ENCODE measurements around the gene YPEL4. TPM values are rescaled to one million over a fixed set of nuclear protein-coding genes. Genes with fewer than 3 reads are reported as not detected.

YPEL4 gene
- total RNA-seq, 4 donors from 2014 or later, result 0.31 to 0.68 (median 0.49) TPM

GRCh38 chr11:57646799-57647303 lies 2.9 kb downstream of the YPEL4 start:
- TF ChIP-seq CTCF (IDR thresholded peaks at IDR 0.05 in 4 of 5, conservative IDR thresholded peaks at IDR 0.05 in 1 of 5) (no peak), POLR2A (IDR thresholded peaks at IDR 0.05) (no peak)
- Histone ChIP-seq H3K4me1 (peaks cover 17 to 18% of the 10 kb centered on the region in 2 donors), H3K27ac (peak overlapping the region in 2 of 4 donors; percentile 29 to 35), H3K36me3 (no peaks in the 10 kb centered on the region), H3K27me3 (peaks cover 42 to 55% (median 47%) of the 10 kb centered on the region in 3 donors), H3K9me3 (no peaks in the 10 kb centered on the region), H3K4me3 (no peak overlapping the region)
- intact Hi-C loops (cut with DNase I; ENCODE audit: low total_unique reads), result no loop called here
- in situ Hi-C loops (cut with MboI; ENCODE audit: low sequenced_read_pairs in 4 of 4), result loop anchor here (10.0 to 25.0 kb wide), 4 partner anchors 185 to 310 kb away; partner anchors contain the start of genes P2RX3 (in 1 of the 4), RTN4RL2 (in 1 of the 4) and SSRP1 (in 1 of the 4)
- ATAC-seq (no peak), DNase-seq (no peak)

- H3K4me3 ChIP-seq, result no peak overlapping the region
- intact Hi-C loops (cut with DNase I; ENCODE audit: low total_unique reads), result no loop called here
- ATAC-seq (no peak), DNase-seq (no peak)
- H3K27ac ChIP-seq, result peak overlapping the region in 3 of 4 donors; percentile 29 to 56 (median 35)
- H3K27me3 ChIP-seq, result peaks cover 42 to 55% (median 47%) of the 10 kb centered on the region in 3 donors
- TF ChIP-seq CTCF (IDR thresholded peaks at IDR 0.05 in 4 of 5, conservative IDR thresholded peaks at IDR 0.05 in 1 of 5) (no peak), POLR2A (IDR thresholded peaks at IDR 0.05) (no peak)
- no peaks in the 10 kb centered on the region for H3K9me3 ChIP-seq
- no peaks in the 10 kb centered on the region for H3K36me3 ChIP-seq
- in situ Hi-C loops (cut with MboI; ENCODE audit: low sequenced_read_pairs in 4 of 4), result loop anchor here (10.0 to 25.0 kb wide), 4 partner anchors 184 to 309 kb away; partner anchors contain the start of genes P2RX3 (in 1 of the 4), RTN4RL2 (in 1 of the 4) and SSRP1 (in 1 of the 4)
- H3K4me1 ChIP-seq, result peaks cover 17 to 18% of the 10 kb centered on the region in 2 donors
These were observed 3.4 kb downstream of the YPEL4 start for GRCh38 chr11:57646194-57646798.

GRCh38 chr11:57645689-57646085 lies 4.0 kb downstream of the YPEL4 start:
- peaks cover 17 to 23% of the 10 kb centered on the region in 2 donors for H3K4me1 ChIP-seq
- no peak for TF ChIP-seq CTCF (IDR thresholded peaks at IDR 0.05 in 4 of 5, conservative IDR thresholded peaks at IDR 0.05 in 1 of 5)
- TF ChIP-seq POLR2A (IDR thresholded peaks at IDR 0.05), result no peak
- ATAC-seq, result no peak

GRCh38 chr11:57644748-57645688 lies 4.7 kb downstream of the YPEL4 start:
- Histone ChIP-seq H3K27me3 (peaks cover 39 to 45% (median 43%) of the 10 kb centered on the region in 3 donors), H3K36me3 (no peaks in the 10 kb centered on the region), H3K27ac (peak overlapping the region; percentile 29 to 56 (median 44)), H3K9me3 (no peaks in the 10 kb centered on the region), H3K4me3 (no peak overlapping the region), H3K4me1 (peaks cover 17 to 22% of the 10 kb centered on the region in 2 donors)
- in situ Hi-C loops (cut with MboI; ENCODE audit: low sequenced_read_pairs in 4 of 4) (loop anchor here (5.0 to 25.0 kb wide), 6 partner anchors 78 to 308 kb away; partner anchors contain the start of genes UBE2L6 (in 3 of the 4), P2RX3 (in 1 of the 4), RTN4RL2 (in 1 of the 4) and SSRP1 (in 1 of the 4)), intact Hi-C loops (cut with DNase I; ENCODE audit: low total_unique reads) (loop anchor here (1.0 to 5.0 kb wide), 3 partner anchors 77 to 298 kb away; no protein-coding TSS in a partner anchor)
- ATAC-seq (peak; percentile 69 to 76), DNase-seq (peak; percentile 66 to 73)
- peak; percentile 71 to 96 (median 78) for TF ChIP-seq CTCF (IDR thresholded peaks at IDR 0.05 in 4 of 5, conservative IDR thresholded peaks at IDR 0.05 in 1 of 5)
- no peak for TF ChIP-seq POLR2A (IDR thresholded peaks at IDR 0.05)

More at GRCh38 chr11:57645689-57646085, 4.0 kb downstream of the YPEL4 start:
- Histone ChIP-seq H3K9me3 (no peaks in the 10 kb centered on the region), H3K36me3 (no peaks in the 10 kb centered on the region), H3K27me3 (peaks cover 39 to 50% (median 47%) of the 10 kb centered on the region in 3 donors), H3K4me3 (no peak overlapping the region), H3K27ac (peak overlapping the region in 3 of 4 donors; percentile 29 to 56 (median 35))
- in situ Hi-C loops (cut with MboI; ENCODE audit: low sequenced_read_pairs in 4 of 4), result loop anchor here (10.0 to 25.0 kb wide), 4 partner anchors 183 to 308 kb away; partner anchors contain the start of genes P2RX3 (in 1 of the 4), RTN4RL2 (in 1 of the 4) and SSRP1 (in 1 of the 4)
- no peak for DNase-seq
- intact Hi-C loops (cut with DNase I; ENCODE audit: low total_unique reads), result no loop called here
